HEK293 (cell line): ENCODE data around the gene ANKRD13D.

Source experiments
- CTCF ChIA-PET: fragments of 350-600 bp; formaldehyde crosslinking; extraction: SDS; loops from one replicate; lab custom pipeline; 2021; ENCODE audit warnings: antibody characterized with exemption; lab: Yijun Ruan, JAX
- POLR2A ChIA-PET: fragments of 300-600 bp; formaldehyde crosslinking; extraction: SDS; loops from one replicate; lab custom pipeline; 2020; ENCODE audit warnings: antibody characterized with exemption, inconsistent platforms; lab: Yijun Ruan, JAX
- H3K27ac ChIP-seq: fragments of 200-500 bp; sonication (Bioruptor generic); 2 replicates; pipeline ENCODE4 v1.5.1; 2014; ENCODE audit warnings: low read depth, low read length, control low read depth, inconsistent platforms; ENCODE audit errors: extremely low read depth
- H3K36me3 ChIP-seq, 2 experiments: fragments of 200-500 bp in 1 of 2; sonication (Bioruptor generic) in 1 of 2; 1 replicate in 1 of 2; 2 replicates in 1 of 2; pipeline ENCODE4 v1.5.1; 2014 to 2017; ENCODE audit warnings: inconsistent platforms in 2 of 2, low read length in 2 of 2; ENCODE audit not compliant: control insufficient read depth in 2 of 2, insufficient read depth in 1 of 2
- H3K4me1 ChIP-seq: fragments of 200-500 bp; sonication (Bioruptor generic); 2 replicates; pipeline ENCODE4 v1.5.1; 2014; ENCODE audit warnings: mild to moderate bottlenecking, low read length, inconsistent platforms; ENCODE audit not compliant: control insufficient read depth, insufficient read depth
- H3K4me3 ChIP-seq: 2 replicates; pipeline ENCODE4 v1.5.1; 2011; ENCODE audit warnings: low read depth, mild to moderate bottlenecking, control low read depth, low read length, moderate library complexity
- H3K9me3 ChIP-seq: fragments of 200-500 bp; sonication (Bioruptor generic); 2 replicates; pipeline ENCODE4 v1.5.1; 2014; ENCODE audit warnings: low read depth, low read length, inconsistent platforms; ENCODE audit not compliant: control insufficient read depth, insufficient read depth
- IKZF3 ChIP-seq: fragments of 450-650 bp; IDR thresholded peaks from 2 replicates; pipeline ENCODE4 v1.5.0; 2018; ENCODE audit warnings: missing biosample characterization, mild to moderate bottlenecking, missing genetic modification characterization, moderate library complexity
- KLF7 ChIP-seq: fragments of 450-650 bp; formaldehyde crosslinking; IDR thresholded peaks from 2 replicates; pipeline ENCODE4 v1.5.1; 2016; ENCODE audit warnings: missing biosample characterization, missing genetic modification characterization, borderline replicate concordance
- RBAK ChIP-seq: fragments of 450-650 bp; formaldehyde crosslinking; IDR thresholded peaks from 2 replicates; pipeline ENCODE4 v1.5.1; 2016; ENCODE audit warnings: missing biosample characterization, missing genetic modification characterization
- REPIN1 ChIP-seq: fragments of 450-650 bp; formaldehyde crosslinking; IDR thresholded peaks from 2 replicates; pipeline ENCODE4 v1.5.1; 2017; ENCODE audit warnings: missing biosample characterization, missing genetic modification characterization, low read depth
- REST ChIP-seq: fragments of 450-650 bp; formaldehyde crosslinking; IDR thresholded peaks from 2 replicates; pipeline ENCODE4 v1.5.1; 2016; ENCODE audit warnings: missing biosample characterization, missing genetic modification characterization
- ZBTB1 ChIP-seq: fragments of 450-650 bp; formaldehyde crosslinking; IDR thresholded peaks from 2 replicates; pipeline ENCODE4 v1.5.1; 2016; ENCODE audit warnings: missing biosample characterization, missing genetic modification characterization
- ZBTB11 ChIP-seq: fragments of 450-650 bp; formaldehyde crosslinking; conservative IDR thresholded peaks from 2 replicates; pipeline ENCODE4 v1.5.1; 2016; ENCODE audit warnings: low read depth, missing biosample characterization, missing genetic modification characterization
- ZBTB20 ChIP-seq: fragments of 450-650 bp; formaldehyde crosslinking; IDR thresholded peaks from 2 replicates; pipeline ENCODE4 v1.5.1; 2016; ENCODE audit warnings: missing biosample characterization, missing genetic modification characterization
- ZBTB26 ChIP-seq: fragments of 450-650 bp; formaldehyde crosslinking; optimal IDR thresholded peaks from 2 replicates; pipeline ENCODE3; 2016; ENCODE audit warnings: missing biosample characterization, mild to moderate bottlenecking, missing genetic modification characterization
- ZIC2 ChIP-seq: fragments of 450-650 bp; formaldehyde crosslinking; IDR thresholded peaks from 2 replicates; pipeline ENCODE4 v1.5.1; 2016; ENCODE audit warnings: missing biosample characterization, missing genetic modification characterization
- ZNF157 ChIP-seq: fragments of 450-650 bp; formaldehyde crosslinking; IDR thresholded peaks from 2 replicates; pipeline ENCODE4 v1.5.1; 2016; ENCODE audit warnings: missing biosample characterization, missing genetic modification characterization
- ZNF26 ChIP-seq: fragments of 450-650 bp; formaldehyde crosslinking; IDR thresholded peaks from 2 replicates; pipeline ENCODE4 v1.5.1; 2016; ENCODE audit warnings: missing biosample characterization, missing genetic modification characterization
- ZNF335 ChIP-seq: fragments of 450-650 bp; formaldehyde crosslinking; conservative IDR thresholded peaks from 2 replicates; pipeline ENCODE4 v1.5.1; 2016; ENCODE audit warnings: missing biosample characterization, missing genetic modification characterization
- ZNF37A ChIP-seq: fragments of 450-650 bp; IDR thresholded peaks from 2 replicates; pipeline ENCODE4 v1.5.1; 2018; ENCODE audit warnings: missing biosample characterization, missing genetic modification characterization
- ZNF449 ChIP-seq: fragments of 450-650 bp; formaldehyde crosslinking; IDR thresholded peaks from 2 replicates; pipeline ENCODE4 v1.5.1; 2017; ENCODE audit warnings: missing biosample characterization, mild to moderate bottlenecking, missing genetic modification characterization, moderate library complexity
- ZNF513 ChIP-seq: fragments of 450-650 bp; IDR thresholded peaks from 2 replicates; pipeline ENCODE4 v1.5.1; 2018; ENCODE audit warnings: missing biosample characterization, missing genetic modification characterization
- ZNF514 ChIP-seq: fragments of 450-650 bp; formaldehyde crosslinking; IDR thresholded peaks from 2 replicates; pipeline ENCODE4 v1.5.1; 2016; ENCODE audit warnings: missing biosample characterization, missing genetic modification characterization
- ZNF558 ChIP-seq: fragments of 450-650 bp; formaldehyde crosslinking; IDR thresholded peaks from 2 replicates; pipeline ENCODE4 v1.5.1; 2016; ENCODE audit warnings: missing biosample characterization, missing genetic modification characterization
- ZNF560 ChIP-seq: fragments of 450-650 bp; formaldehyde crosslinking; IDR thresholded peaks from 2 replicates; pipeline ENCODE4 v1.5.1; 2017; ENCODE audit warnings: missing biosample characterization, missing genetic modification characterization, borderline replicate concordance
- ZNF639 ChIP-seq: fragments of 450-650 bp; formaldehyde crosslinking; IDR thresholded peaks from 2 replicates; pipeline ENCODE4 v1.5.1; 2016; ENCODE audit warnings: missing biosample characterization, missing genetic modification characterization

ANKRD13D gene

GRCh38 chr11:67320691-67321090 is 31.6 kb downstream of the ANKRD13D start:
- no peaks in the 10 kb centered on the region for H3K4me1 ChIP-seq
- H3K9me3 ChIP-seq = no peaks in the 10 kb centered on the region
- no peak overlapping the region for H3K27ac ChIP-seq
- TF ChIP-seq ZNF26 (tag by site-specific recombination) = no peak
- TF ChIP-seq ZBTB20 (tag by site-specific recombination) = no peak
- no peak for TF ChIP-seq ZNF37A (tag by site-specific recombination)
- TF ChIP-seq KLF7 (tag by site-specific recombination) = no peak
- no peak for TF ChIP-seq ZNF558 (tag by site-specific recombination)
- TF ChIP-seq ZNF639 (tag by site-specific recombination) = no peak
- no peak for TF ChIP-seq REST
- TF ChIP-seq ZIC2 (tag by site-specific recombination) = no peak
- TF ChIP-seq IKZF3 (tag by site-specific recombination) = no peak
- no peak for TF ChIP-seq ZNF514 (tag by site-specific recombination)
- TF ChIP-seq ZNF560 (tag by site-specific recombination) = no peak
- no peak for TF ChIP-seq ZNF513 (tag by site-specific recombination)
- no peak for TF ChIP-seq ZNF335 (tag by site-specific recombination)
- TF ChIP-seq, all 188 proteins: peak for 0
- Histone ChIP-seq H3K4me3 (no peak overlapping the region), H3K36me3 (peaks cover 0 to 16% of the 10 kb centered on the region in 2 experiments; a peak in 1 of 3 replicates)
- CTCF ChIA-PET = interaction anchor here (0.7 to 11.2 kb wide), 8 partner anchors 24 to 81 kb away, joined by 3 to 104 read pairs (median 4); no protein-coding TSS in a partner anchor
- POLR2A ChIA-PET = no interaction called here

GRCh38 chr11:67321313-67321871 is 32.3 kb downstream of the ANKRD13D start:
- peaks cover 0 to 16% of the 10 kb centered on the region in 2 experiments; a peak in 1 of 3 replicates for H3K36me3 ChIP-seq
- no peaks in the 10 kb centered on the region for H3K4me1 ChIP-seq
- no peak overlapping the region for H3K27ac ChIP-seq
- no peak overlapping the region for H3K4me3 ChIP-seq
- H3K9me3 ChIP-seq = no peaks in the 10 kb centered on the region
- ChIA-PET CTCF (interaction anchor here (0.8 to 11.2 kb wide), 6 partner anchors 24 to 61 kb away, joined by 3 to 104 read pairs (median 4); partner anchors contain the start of gene CLCF1), POLR2A (no interaction called here)
- no peak for TF ChIP-seq ZNF449
- no peak for TF ChIP-seq ZBTB1 (tag by site-specific recombination)
- no peak for TF ChIP-seq KLF7 (tag by site-specific recombination)
- TF ChIP-seq ZBTB11 (tag by site-specific recombination) = no peak
- no peak for TF ChIP-seq RBAK (tag by site-specific recombination)
- no peak for TF ChIP-seq ZNF157 (tag by site-specific recombination)
- TF ChIP-seq ZBTB26 (tag by site-specific recombination) = no peak
- no peak for TF ChIP-seq REPIN1 (tag by site-specific recombination)
